HepG2 (cell line): ENCODE data around the gene STK38L. TPM values are rescaled to one million over a fixed set of nuclear protein-coding genes. Genes with fewer than 3 reads are reported as not detected.

Experiments
- ATAC-seq: fragments of 200-7000 bp; cut with Tn5 transposase; 3 replicates; pipeline ENCODE4 v1.9.1; 2020; ENCODE audit warnings: mild to moderate bottlenecking, moderate library complexity
- BruUV-seq: library from RNA; stranded (reverse); fragments of 400-500 nt; replicated peaks from 2 replicates; lab custom pipeline; 2021; lab: Mats Ljungman, UMichigan
- CTCF ChIA-PET: fragments of 300-600 bp; formaldehyde crosslinking; extraction: SDS; loops from one replicate; lab custom pipeline; 2021; ENCODE audit warnings: low total read pairs, inconsistent platforms, low intra/inter-chr PET ratio; lab: Yijun Ruan, JAX
- POLR2A ChIA-PET: fragments of 350-600 bp; sonication (Branson Sonifier 250); formaldehyde crosslinking; loops from one replicate; lab custom pipeline; 2020; ENCODE audit warnings: antibody characterized with exemption, inconsistent platforms; lab: Yijun Ruan, JAX
- DNase-seq: peaks from one replicate; pipeline ENCODE4 v3.0.0-alpha.2; 2015; ENCODE audit warnings: low spot score
- FAIRE-seq: peaks from 3 replicates; lab custom pipeline; 2011; peaks lifted over from hg19 to GRCh38; lab: Jason Lieb, UNC
- H2AFZ ChIP-seq: one replicate; pipeline ENCODE4 v1.6.1; 2011; ENCODE audit warnings: low read length, inconsistent platforms
- H3K27ac ChIP-seq: fragments of 300-600 bp; 3 replicates; pipeline ENCODE4 v1.8.0; 2011; ENCODE audit warnings: mixed run types, mild to moderate bottlenecking, mixed read lengths, low read length, inconsistent platforms; ENCODE audit not compliant: insufficient read depth; ENCODE audit errors: extremely low read length
- H3K27me3 ChIP-seq, 2 experiments: fragments of 200-600 bp in 1 of 2; 2 replicates in 1 of 2; 3 replicates in 1 of 2; pipeline versions ENCODE4 v1.6.0 to v1.8.0; 2011; ENCODE audit warnings: low read length in 2 of 2, mild to moderate bottlenecking in 2 of 2, moderate library complexity in 2 of 2, inconsistent platforms in 1 of 2; ENCODE audit not compliant: insufficient read depth in 2 of 2, control insufficient read depth in 1 of 2
- H3K36me3 ChIP-seq, 2 experiments: fragments of 200-600 bp in 1 of 2; replicated peaks in 1 of 2; 2 replicates in 1 of 2; 3 replicates in 1 of 2; pipeline versions ENCODE4 v1.5.1 to v1.8.0; 2011; ENCODE audit warnings: low read length in 2 of 2, inconsistent platforms in 1 of 2; ENCODE audit not compliant: insufficient read depth in 2 of 2, control insufficient read depth in 1 of 2
- H3K4me1 ChIP-seq: 2 replicates; pipeline ENCODE4 v1.5.1; 2012; ENCODE audit warnings: low read length, inconsistent platforms; ENCODE audit not compliant: insufficient read depth
- H3K4me2 ChIP-seq: 2 replicates; pipeline ENCODE4 v1.6.0; 2011; ENCODE audit warnings: low read depth, low read length, inconsistent platforms
- H3K4me3 ChIP-seq, 3 experiments: fragments of 200-600 bp in 1 of 3; sonication (generic), shearing (Covaris generic) in 1 of 3; replicated peaks in 1 of 3; 2 replicates each; pipeline ENCODE4 v1.5.1; 2011 to 2016; ENCODE audit warnings: low read length in 3 of 3, inconsistent platforms in 2 of 3, low read depth in 2 of 3, mild to moderate bottlenecking in 2 of 3, control low read depth in 1 of 3, mixed read lengths in 1 of 3; ENCODE audit not compliant: insufficient read depth in 1 of 3
- H3K79me2 ChIP-seq: one replicate; pipeline ENCODE4 v1.6.1; 2011; ENCODE audit warnings: low read length, inconsistent platforms; ENCODE audit not compliant: insufficient read depth
- H3K9ac ChIP-seq: 2 replicates; pipeline ENCODE4 v1.6.0; 2011; ENCODE audit warnings: mild to moderate bottlenecking, low read depth, low read length, inconsistent platforms; ENCODE audit not compliant: insufficient read depth
- H3K9me3 ChIP-seq: 2 replicates; pipeline ENCODE4 v1.5.1; 2012; ENCODE audit warnings: mild to moderate bottlenecking, low read length
- H4K20me1 ChIP-seq: 2 replicates; pipeline ENCODE4 v1.6.0; 2011; ENCODE audit warnings: inconsistent platforms, mild to moderate bottlenecking, low read length, moderate library complexity; ENCODE audit not compliant: insufficient read depth
- HDAC1 ChIP-seq: sonication (generic); formaldehyde crosslinking; IDR thresholded peaks from 2 replicates; pipeline ENCODE4 v1.5.1; 2020; ENCODE audit warnings: mild to moderate bottlenecking, missing genetic modification reagents
- SOX13 ChIP-seq, 3 experiments: fragments of 450-650 bp in 1 of 3; sonication (generic) in 1 of 3; formaldehyde crosslinking in 1 of 3; IDR thresholded peaks in 2 of 3; conservative IDR thresholded peaks in 1 of 3; 2 replicates each; pipeline versions ENCODE4 v1.5.0 to v1.6.1; 2016 to 2020; ENCODE audit warnings: antibody characterized with exemption in 1 of 3, mild to moderate bottlenecking in 1 of 3, missing compliant biosample characterization in 1 of 3, missing genetic modification reagents in 1 of 3, moderate library complexity in 1 of 3
- ZBTB38 ChIP-seq: sonication (generic); formaldehyde crosslinking; IDR thresholded peaks from 2 replicates; pipeline ENCODE4 v1.5.1; 2020; ENCODE audit warnings: mild to moderate bottlenecking, missing genetic modification reagents
- ZNF333 ChIP-seq: sonication (generic); formaldehyde crosslinking; IDR thresholded peaks from 2 replicates; pipeline ENCODE4 v1.4.0; 2020; ENCODE audit warnings: mild to moderate bottlenecking, missing genetic modification reagents, borderline replicate concordance
- ZNF446 ChIP-seq: sonication (generic); formaldehyde crosslinking; IDR thresholded peaks from 2 replicates; pipeline ENCODE4 v1.5.0; 2020; ENCODE audit warnings: mild to moderate bottlenecking, missing genetic modification reagents
- WGBS: methylation state at CpG from one replicate; pipeline ENCODE4 v1.1.6; 2017; ENCODE audit warnings: low lambda C conversion rate; 5-methylcytosine and 5-hydroxymethylcytosine counted together
- in situ Hi-C: cut with HindIII; loops from 2 replicates; pipeline ENCODE4 v1.10.0; 2017; ENCODE audit warnings: low pct_unique_long_range_greater_than_20kb; ENCODE audit not compliant: extremely low pct_ligation_motif_present
- intact Hi-C: fragments of 100-400 bp; cut with micrococcal nuclease; formaldehyde crosslinking; loops from one replicate; pipeline ENCODE4 v1.10.0; 2022; ENCODE audit not compliant: unreplicated experiment
- polyA plus RNA-seq, 8 experiments: library from polyadenylated mRNA; depleted of rRNA in 3 of 8; stranded (reverse) in 7 of 8; unstranded in 1 of 8; fragments of >200 nt; fragmentation: Illumina TruSeq in 4 of 8; extraction: Trizol in 4 of 8; gene quantifications; 2 replicates each; pipeline versions ENCODE4 v1.2.1 to v1.2.3, GENCODE V29; 2011 to 2016; ENCODE audit warnings: low read depth in 4 of 8, missing spikeins in 1 of 8, mixed read lengths in 1 of 8; ENCODE audit not compliant: insufficient read depth in 1 of 8
- total RNA-seq, 5 experiments: library from RNA; depleted of rRNA; stranded (reverse); fragments of >200 nt; fragmentation: Illumina TruSeq; extraction: Trizol; gene quantifications; 2 replicates each; pipeline ENCODE4 v1.2.3, GENCODE V29; 2016; ENCODE audit warnings: low read depth in 1 of 5
- TF ChIP-seq, protein P1 (sequence below): sonication (generic); formaldehyde crosslinking; IDR thresholded peaks from 2 replicates; pipeline ENCODE4 v1.4.0; 2020; ENCODE audit warnings: missing genetic modification reagents

Gene STK38L
- total and polyA plus RNA-seq, 2 of the 13 experiments (the other 11 are each of a cell fraction or from before 2014, with no cell fraction given): 6.1 to 26.4 TPM

DNA sequence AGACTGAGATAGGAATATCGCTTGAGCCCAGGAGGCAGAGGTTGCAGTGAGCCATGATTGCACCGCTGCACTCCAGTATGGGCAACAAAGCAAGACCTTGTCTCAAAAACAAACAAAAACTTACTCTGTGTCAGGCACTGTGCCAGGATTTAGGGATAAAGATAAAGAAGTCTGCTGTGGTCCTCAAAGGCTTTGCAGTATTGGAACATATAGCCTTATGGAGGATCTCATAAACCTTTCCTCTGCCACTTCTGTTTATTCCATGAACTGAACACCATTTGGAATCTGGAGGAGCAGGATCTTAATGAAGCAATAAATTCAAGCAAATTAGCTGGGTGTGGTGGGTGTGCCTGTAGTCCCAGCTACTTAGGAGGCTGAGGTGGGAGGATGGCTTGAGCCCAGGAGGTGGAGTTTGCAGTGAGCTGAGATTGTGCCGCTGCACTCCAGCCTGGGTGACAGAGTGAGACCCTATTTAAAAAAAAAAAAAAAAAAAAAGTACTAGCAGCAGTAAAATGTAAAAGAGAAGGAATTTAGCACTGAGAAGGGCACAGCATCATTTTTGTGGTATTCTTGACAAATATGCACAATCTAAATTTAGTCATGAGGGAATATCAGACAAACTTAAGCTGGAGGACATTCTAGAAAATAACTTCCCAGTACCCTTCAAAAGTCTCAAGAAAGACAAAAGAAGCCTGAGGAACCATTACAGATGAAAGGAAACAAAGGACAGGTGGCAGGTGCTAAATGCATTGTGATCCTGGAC is 115.7 kb downstream of the STK38L start:
- H3K27ac ChIP-seq: no peak overlapping the region
- ChIA-PET POLR2A (no interaction called here), CTCF (no interaction called here)
- in situ Hi-C loops (no loop called here), intact Hi-C loops (no loop called here)
- BruUV-seq: no TSS peak
- ATAC-seq (peak; percentile 41; the same call in 1 of the 3 replicates), DNase-seq (peak; percentile 60), FAIRE-seq (no peak)
- peaks cover 9% of the 10 kb centered on the region; the same call in 1 of the 2 replicates for H3K4me1 ChIP-seq
- H3K9ac ChIP-seq: no peak overlapping the region
- H3K4me2 ChIP-seq: no peak overlapping the region
- TF ChIP-seq SOX13 (IDR thresholded peaks at IDR 0.05) (no peak), SOX13 (CRISPR knock-in tag; conservative IDR thresholded peaks at IDR 0.05 in 1 of 2, IDR thresholded peaks at IDR 0.05 in 1 of 2) (0 out of 4 replicates have a peak, but pooled peaks of 1 of the 2 experiments have one; percentile 11), HDAC1 (CRISPR knock-in tag) (no peak), ZBTB38 (CRISPR knock-in tag) (peak; percentile 72), ZNF333 (no peak), ZNF446 (CRISPR knock-in tag) (no peak)
- TF ChIP-seq, protein P1, sequence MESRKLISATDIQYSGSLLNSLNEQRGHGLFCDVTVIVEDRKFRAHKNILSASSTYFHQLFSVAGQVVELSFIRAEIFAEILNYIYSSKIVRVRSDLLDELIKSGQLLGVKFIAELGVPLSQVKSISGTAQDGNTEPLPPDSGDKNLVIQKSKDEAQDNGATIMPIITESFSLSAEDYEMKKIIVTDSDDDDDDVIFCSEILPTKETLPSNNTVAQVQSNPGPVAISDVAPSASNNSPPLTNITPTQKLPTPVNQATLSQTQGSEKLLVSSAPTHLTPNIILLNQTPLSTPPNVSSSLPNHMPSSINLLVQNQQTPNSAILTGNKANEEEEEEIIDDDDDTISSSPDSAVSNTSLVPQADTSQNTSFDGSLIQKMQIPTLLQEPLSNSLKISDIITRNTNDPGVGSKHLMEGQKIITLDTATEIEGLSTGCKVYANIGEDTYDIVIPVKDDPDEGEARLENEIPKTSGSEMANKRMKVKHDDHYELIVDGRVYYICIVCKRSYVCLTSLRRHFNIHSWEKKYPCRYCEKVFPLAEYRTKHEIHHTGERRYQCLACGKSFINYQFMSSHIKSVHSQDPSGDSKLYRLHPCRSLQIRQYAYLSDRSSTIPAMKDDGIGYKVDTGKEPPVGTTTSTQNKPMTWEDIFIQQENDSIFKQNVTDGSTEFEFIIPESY: peak; percentile 63; the same call in 1 of the 2 replicates
- no peaks in the 10 kb centered on the region for H4K20me1 ChIP-seq
- no peaks in the 10 kb centered on the region for H3K9me3 ChIP-seq
- H3K79me2 ChIP-seq: no peaks in the 10 kb centered on the region
- 69% methylated on average over 3 of the region's 3 CpGs for WGBS
- no peak overlapping the region for H2AFZ ChIP-seq
- H3K36me3 ChIP-seq: 0 out of 5 replicates have a peak, but pooled peaks cover 0 to 2% of the 10 kb centered on the region in 2 experiments
- no peak overlapping the region for H3K4me3 ChIP-seq
- no peaks in the 10 kb centered on the region for H3K27me3 ChIP-seq
